Thymus (tissue), 11 donors: Measurements from ENCODE around the gene FGF19. TPM values are rescaled to one million over a fixed set of nuclear protein-coding genes. Genes with fewer than 3 reads are reported as not detected.
"Not testable (repeated sequence)": the region's sequence is repeated elsewhere in the genome, so short reads cannot be mapped to it uniquely, and the experiment has no call there.

ENCODE experiments used
- DNase-seq, 9 donors: peaks; one replicate each; pipeline ENCODE4 v3.0.0-alpha.2; 2013; ENCODE audit warnings: low spot score in 9 of 9, low read depth in 6 of 9, missing footprints in 1 of 9
- H3K27ac ChIP-seq, 2 donors: one replicate each; pipeline ENCODE4 v1.5.1; 2013; ENCODE audit warnings: control low read depth in 1 of 2, low read depth in 1 of 2, low read length in 1 of 2, mild to moderate bottlenecking in 1 of 2, moderate library complexity in 1 of 2
- H3K27me3 ChIP-seq, 2 donors: one replicate each; pipeline ENCODE4 v1.5.1; 2013; ENCODE audit warnings: low read length in 1 of 2; ENCODE audit not compliant: control insufficient read depth in 2 of 2, insufficient read depth in 1 of 2
- H3K36me3 ChIP-seq, 2 donors: one replicate each; pipeline ENCODE4 v1.5.1; 2013; ENCODE audit warnings: low read length in 1 of 2, mild to moderate bottlenecking in 1 of 2, moderate library complexity in 1 of 2; ENCODE audit not compliant: control insufficient read depth in 2 of 2, insufficient read depth in 2 of 2
- H3K4me1 ChIP-seq, 2 donors: one replicate each; pipeline ENCODE4 v1.5.1; 2013; ENCODE audit warnings: low read length in 2 of 2; ENCODE audit not compliant: control insufficient read depth in 2 of 2, insufficient read depth in 2 of 2
- H3K4me3 ChIP-seq, 2 donors: one replicate each; pipeline ENCODE4 v1.5.1; 2013; ENCODE audit warnings: low read length in 2 of 2, control low read depth in 1 of 2, mild to moderate bottlenecking in 1 of 2
- H3K9me3 ChIP-seq, 2 donors: one replicate each; pipeline ENCODE4 v1.5.1; 2013; ENCODE audit warnings: low read length in 1 of 2, mild to moderate bottlenecking in 1 of 2; ENCODE audit not compliant: control insufficient read depth in 2 of 2, insufficient read depth in 1 of 2
- WGBS: extraction: QIAGEN DNeasy Blood & Tissue Kit; methylation state at CpG from one replicate; pipeline ENCODE4 v1.1.7; 2013; 5-methylcytosine and 5-hydroxymethylcytosine counted together
- polyA plus RNA-seq: library from polyadenylated mRNA; stranded (reverse); fragments of 200-250 nt; gene quantifications from one replicate; pipeline ENCODE4 v1.2.3, GENCODE V29; 2013
- total RNA-seq: library from RNA; stranded (reverse); fragments of 120-200 nt; gene quantifications from one replicate; pipeline ENCODE4 v1.2.4, GENCODE V29; 2013
- donor health status: healthy.

The FGF19 gene
- total and polyA plus RNA-seq, 2 donors, result 0.09 to 0.34 TPM

DNA sequence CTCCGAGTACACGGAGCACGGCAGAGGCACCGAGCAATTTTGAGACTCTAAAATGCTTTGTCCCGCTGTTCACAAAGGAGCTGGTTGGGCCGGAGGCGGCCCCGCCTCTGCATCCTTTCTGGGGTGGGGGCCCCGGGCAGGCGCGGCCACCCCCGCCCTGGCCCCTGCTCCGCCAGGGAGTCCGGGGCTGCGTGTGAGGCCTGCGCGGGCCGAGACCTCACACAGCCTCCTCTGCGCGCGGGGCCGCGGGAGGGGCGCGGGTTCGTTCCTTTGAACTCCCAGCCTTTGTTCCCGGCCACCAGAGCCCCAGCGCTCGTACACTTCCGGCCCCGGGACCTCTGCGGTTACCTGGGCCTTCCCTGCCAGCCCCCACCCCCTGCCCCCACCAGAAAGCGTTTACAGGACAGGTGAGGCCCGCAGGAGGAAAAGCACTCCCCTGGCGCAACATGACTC lies 1.6 kb downstream of the FGF19 start:
- DNase-seq, result no peak
- H3K9me3 ChIP-seq, result peaks cover 0 to 2% of the 10 kb centered on the region in 2 donors
- H3K4me3 ChIP-seq, result no peak overlapping the region
- no peak overlapping the region for H3K27ac ChIP-seq
- H3K27me3 ChIP-seq, result peaks cover 75 to 96% of the 10 kb centered on the region in 2 donors
- WGBS, result 2% methylated on average over 35 of the region's 35 CpGs
- peaks cover 0 to 5% of the 10 kb centered on the region in 2 donors for H3K4me1 ChIP-seq
- no peaks in the 10 kb centered on the region for H3K36me3 ChIP-seq

DNA sequence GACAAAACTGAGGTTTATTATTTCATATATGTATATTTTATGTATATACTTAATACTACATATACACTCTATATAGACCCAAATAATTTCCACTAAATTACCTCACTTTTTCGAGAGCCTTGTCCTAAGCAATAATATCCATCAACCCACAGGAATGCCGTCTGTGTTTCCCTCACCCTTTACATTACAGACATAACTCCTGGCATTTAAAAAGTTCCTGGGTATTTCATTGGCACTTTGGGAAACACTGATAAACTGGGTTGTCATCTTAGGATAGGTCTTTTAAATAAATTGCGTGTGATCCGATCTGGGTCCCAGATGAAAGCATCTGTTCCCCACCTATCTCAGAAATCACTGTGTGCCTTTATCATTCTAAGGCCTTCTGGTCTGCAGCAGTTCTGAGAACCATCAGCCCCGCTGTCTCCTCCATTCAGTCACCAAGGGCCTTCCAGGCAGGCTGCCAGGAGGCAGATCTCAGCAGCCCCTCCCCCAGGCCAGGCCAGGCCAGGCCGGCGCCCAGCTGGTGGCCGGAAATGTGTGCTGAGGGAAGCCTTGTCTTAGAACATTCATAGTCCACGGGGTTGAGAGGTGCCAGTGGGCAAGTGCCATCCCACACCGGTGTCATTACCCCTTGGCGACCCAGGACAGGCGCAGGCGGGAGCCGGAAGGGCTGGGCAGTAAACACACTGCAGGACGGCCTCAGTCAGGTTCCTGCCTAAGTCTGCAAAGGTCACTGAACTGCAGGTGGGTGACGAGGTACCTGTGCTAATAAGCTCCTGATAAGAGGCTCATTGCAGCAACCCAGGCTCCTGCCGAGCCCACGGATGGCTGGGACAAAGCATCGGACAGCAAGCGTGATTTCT lies 3.3 kb downstream of the FGF19 start:
- Histone ChIP-seq H3K4me3 (no peak overlapping the region), H3K9me3 (peaks cover 0 to 2% of the 10 kb centered on the region in 2 donors), H3K27ac (no peak overlapping the region), H3K27me3 (peaks cover 58 to 86% of the 10 kb centered on the region in 2 donors), H3K4me1 (peaks cover 0 to 5% of the 10 kb centered on the region in 2 donors), H3K36me3 (no peaks in the 10 kb centered on the region)
- 32% methylated on average over 20 of the region's 20 CpGs for WGBS
- no peak for DNase-seq

DNA sequence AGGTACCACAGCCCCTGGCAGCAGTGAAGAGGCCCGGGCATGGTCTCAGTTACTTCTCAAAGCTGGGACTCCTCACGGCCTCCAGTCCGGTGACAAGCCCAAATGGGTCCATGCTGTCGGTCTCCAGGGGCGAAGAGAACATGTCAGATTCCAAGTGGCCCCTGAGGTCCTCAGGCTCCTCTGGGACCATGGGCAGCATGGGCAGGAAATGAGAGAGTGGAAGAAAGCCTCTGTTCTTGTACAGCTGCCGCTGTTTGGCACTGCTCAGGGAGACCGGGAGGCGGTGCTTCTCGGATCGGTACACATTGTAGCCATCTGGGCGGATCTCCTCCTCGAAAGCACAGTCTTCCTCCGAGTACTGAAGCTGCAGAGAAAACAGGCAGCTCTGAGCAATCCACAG lies 4.6 kb downstream of the FGF19 start:
- Histone ChIP-seq H3K4me1 (peaks cover 0 to 5% of the 10 kb centered on the region in 2 donors), H3K9me3 (peaks cover 0 to 1% of the 10 kb centered on the region in 2 donors), H3K4me3 (no peak overlapping the region), H3K36me3 (no peaks in the 10 kb centered on the region), H3K27me3 (peaks cover 45 to 78% of the 10 kb centered on the region in 2 donors), H3K27ac (no peak overlapping the region)
- no peak for DNase-seq
- WGBS, result 93% methylated on average over 13 of the region's 13 CpGs

DNA sequence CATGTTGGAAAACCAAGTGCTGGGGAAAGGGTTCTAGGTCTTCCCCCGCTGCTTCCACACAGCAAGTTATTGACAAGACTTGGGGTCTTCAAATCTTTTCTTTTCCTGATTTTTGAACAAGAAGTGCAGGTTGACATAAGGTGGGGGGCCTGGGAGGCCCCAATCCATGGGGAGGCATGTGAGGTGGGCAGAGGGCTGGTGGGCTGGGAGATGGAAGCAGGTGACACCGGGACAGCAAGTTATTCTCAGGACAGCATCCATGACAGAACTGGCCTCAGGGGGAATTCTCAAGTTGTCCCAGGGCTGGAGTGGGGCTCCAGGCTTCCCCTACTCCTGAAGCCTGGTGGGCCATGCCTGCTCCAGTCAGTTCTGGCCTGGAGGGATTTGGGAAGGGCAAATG lies 5.5 kb downstream of the FGF19 start:
- WGBS, result 85% methylated on average over 2 of the region's 2 CpGs
- H3K27me3 ChIP-seq, result peaks cover 36 to 69% of the 10 kb centered on the region in 2 donors

DNA sequence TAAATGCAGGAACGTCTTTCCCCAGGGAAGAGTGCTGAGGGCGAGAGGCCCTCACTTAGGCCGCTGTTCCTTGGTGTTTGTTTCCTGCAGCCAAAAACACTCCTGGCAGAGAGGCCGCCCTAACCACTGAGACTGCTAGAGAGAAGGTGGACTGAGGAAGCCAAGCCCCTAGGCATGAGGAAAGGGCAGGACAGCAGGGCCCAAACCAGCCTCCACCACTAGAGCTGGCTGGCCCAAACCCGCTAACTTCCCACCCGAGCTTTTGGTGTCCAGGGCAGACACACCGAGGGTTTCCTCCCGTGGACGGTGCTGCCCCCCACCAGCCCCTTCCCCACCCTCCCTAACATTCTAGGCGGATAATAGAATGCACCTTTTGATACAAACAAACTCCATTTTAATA lies 6.0 kb downstream of the FGF19 start:
- Histone ChIP-seq H3K9me3 (no peaks in the 10 kb centered on the region), H3K4me3 (no peak overlapping the region), H3K4me1 (peaks cover 0 to 5% of the 10 kb centered on the region in 2 donors), H3K27me3 (peaks cover 31 to 67% of the 10 kb centered on the region in 2 donors), H3K36me3 (no peaks in the 10 kb centered on the region), H3K27ac (no peak overlapping the region)
- DNase-seq, result no peak
- WGBS, result 89% methylated on average over 10 of the region's 10 CpGs

More for the DNA sequence above, 5.5 kb downstream of the FGF19 start:
- H3K4me3 ChIP-seq, result no peak overlapping the region
- H3K4me1 ChIP-seq, result peaks cover 0 to 5% of the 10 kb centered on the region in 2 donors
- H3K36me3 ChIP-seq, result no peaks in the 10 kb centered on the region
- DNase-seq, result no peak
- H3K9me3 ChIP-seq, result no peaks in the 10 kb centered on the region
- H3K27ac ChIP-seq, result no peak overlapping the region

DNA sequence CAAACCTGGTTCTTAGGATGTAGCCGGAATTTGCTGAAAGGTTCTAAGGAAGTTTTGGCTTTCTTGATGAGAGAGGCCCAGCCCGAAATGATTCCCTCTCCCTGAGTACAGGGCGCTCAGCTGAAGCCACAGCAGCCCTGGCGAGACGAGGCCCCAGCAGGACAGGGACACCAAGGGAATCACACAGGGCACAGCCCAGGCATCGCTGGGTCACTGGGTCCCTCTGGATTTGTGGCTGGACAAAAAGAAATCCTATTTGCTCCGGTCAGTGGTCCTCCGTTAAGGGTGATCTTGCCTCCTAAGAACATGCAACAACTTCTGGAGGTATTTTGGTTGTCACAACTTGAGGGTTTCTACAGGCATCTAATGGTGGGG lies 6.4 kb downstream of the FGF19 start:
- Histone ChIP-seq H3K27ac (no peak overlapping the region), H3K36me3 (no peaks in the 10 kb centered on the region), H3K4me3 (no peak overlapping the region), H3K4me1 (peaks cover 0 to 4% of the 10 kb centered on the region in 2 donors), H3K9me3 (no peaks in the 10 kb centered on the region), H3K27me3 (peaks cover 27 to 63% of the 10 kb centered on the region in 2 donors)
- DNase-seq, result no peak
- 91% methylated on average over 8 of the region's 8 CpGs for WGBS

DNA sequence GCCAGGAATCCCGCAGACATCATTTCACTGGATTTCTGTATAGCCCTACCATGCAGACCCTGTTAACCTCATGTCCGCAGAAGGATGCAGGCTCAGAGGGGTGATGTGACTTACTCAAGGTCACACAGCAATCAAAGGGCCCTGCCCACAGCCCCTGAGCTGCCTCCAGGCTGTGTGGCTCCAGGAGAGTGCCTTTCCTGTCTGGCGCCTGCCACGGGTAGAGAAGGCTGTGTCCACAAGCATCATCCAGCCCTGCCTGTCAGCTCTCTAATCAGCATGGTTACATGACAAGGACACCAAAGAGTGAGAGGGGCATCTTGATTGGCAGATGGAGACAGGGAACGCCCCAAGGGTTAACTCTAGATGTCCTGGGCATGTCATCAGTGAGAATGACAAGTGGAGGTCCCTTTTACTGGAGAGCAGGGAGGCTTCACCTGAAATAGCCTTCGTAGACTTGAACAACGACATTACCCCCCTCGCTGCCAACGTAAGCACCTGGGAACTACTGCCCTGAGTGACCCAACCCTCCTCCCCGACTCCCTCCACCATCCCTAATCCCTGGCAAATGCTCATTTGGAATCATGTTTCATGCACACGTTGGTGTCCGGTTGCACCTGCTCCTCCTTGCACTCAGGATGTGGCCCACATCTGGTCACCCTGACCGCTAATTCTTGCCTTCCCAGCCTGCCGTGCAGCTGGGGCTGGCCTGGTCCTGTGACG lies 6.9 kb downstream of the FGF19 start:
- DNase-seq, result no peak
- WGBS, result 79% methylated on average over 15 of the region's 15 CpGs
- Histone ChIP-seq H3K36me3 (no peaks in the 10 kb centered on the region), H3K27ac (no peak overlapping the region), H3K4me1 (peaks cover 0 to under 1% of the 10 kb centered on the region in 2 donors), H3K27me3 (peaks cover 22 to 58% of the 10 kb centered on the region in 2 donors), H3K9me3 (no peaks in the 10 kb centered on the region), H3K4me3 (no peak overlapping the region)

DNA sequence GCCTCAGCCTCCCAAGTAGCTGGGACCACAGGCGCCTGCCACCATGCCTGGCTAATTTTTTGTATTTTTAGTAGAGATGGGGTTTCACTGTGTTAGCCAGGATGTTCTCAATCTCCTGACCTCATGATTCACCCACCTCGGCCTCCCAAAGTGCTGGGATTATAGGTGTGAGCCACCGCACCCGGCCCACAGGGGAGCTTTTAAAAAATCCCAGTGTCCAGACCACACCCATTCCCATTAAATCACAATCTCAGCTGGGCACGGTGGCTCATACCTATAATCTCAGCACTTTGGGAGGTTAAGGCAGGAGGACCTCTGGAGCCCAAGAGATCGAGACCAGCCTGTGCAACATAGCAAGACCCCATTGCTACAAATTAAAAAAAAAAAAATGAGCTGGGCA lies 7.8 kb downstream of the FGF19 start:
- peaks cover 13 to 51% of the 10 kb centered on the region in 2 donors for H3K27me3 ChIP-seq
- not testable (repeated sequence) for DNase-seq, H3K4me1 ChIP-seq, H3K4me3 ChIP-seq, H3K36me3 ChIP-seq, H3K9me3 ChIP-seq, H3K27ac ChIP-seq
- 93% methylated on average over 6 of the region's 6 CpGs for WGBS

DNA sequence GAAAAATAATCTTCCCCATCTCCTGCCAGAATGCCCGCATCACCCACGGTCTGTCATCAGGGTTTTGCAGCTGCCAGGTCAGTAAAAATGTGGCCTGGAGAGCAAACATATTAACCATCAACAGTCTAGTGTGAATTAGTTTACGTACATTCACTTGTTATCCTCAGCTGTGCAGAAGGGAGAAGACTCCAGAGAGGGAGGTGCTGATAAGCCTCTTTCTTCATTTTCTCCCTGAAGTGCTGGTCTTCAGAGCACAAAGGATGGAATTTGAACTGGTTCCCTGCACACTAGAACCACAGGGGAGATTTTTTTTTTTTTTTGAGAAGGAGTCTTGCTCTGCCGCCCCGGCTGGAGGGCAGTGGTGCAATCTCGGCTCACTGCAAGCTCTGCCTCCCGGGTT lies 8.2 kb downstream of the FGF19 start:
- Histone ChIP-seq H3K27ac (no peak overlapping the region), H3K4me1 (no peaks in the 10 kb centered on the region), H3K9me3 (no peaks in the 10 kb centered on the region), H3K36me3 (no peaks in the 10 kb centered on the region), H3K4me3 (no peak overlapping the region), H3K27me3 (peaks cover 10 to 46% of the 10 kb centered on the region in 2 donors)
- no peak for DNase-seq
- WGBS, result 88% methylated on average over 7 of the region's 7 CpGs
